ENCODE data around the gene IL6R. TPM values are rescaled to one million over a fixed set of nuclear protein-coding genes. Genes with fewer than 3 reads are reported as not detected.

The IL6R gene
- total RNA-seq = 4.9 and 12.6 TPM in 2 replicates

GRCh38 chr1:154404984-154405746 lies at the start of gene IL6R:
TSS of gene IL6R (plus strand) at chr1:154405343. CDS start at chr1:154405630, 287 bp downstream.

GRCh38 chr1:154502066-154502743 lies 97.1 kb downstream of the IL6R start, which contains the start of the genes SHE and TDRD10:
TSS of gene SHE (minus strand) at chr1:154502412. CDS start at chr1:154502026, 386 bp downstream.
TSS of gene TDRD10 (plus strand) at chr1:154502219. CDS start at chr1:154506904, 4,685 bp downstream.

Other genes with a start within 250 kb of the IL6R start
- 245 and 296 TPM in 2 replicates for gene TPM3, start 213.2 kb upstream of the IL6R start, total RNA-seq
- not detected in 2 replicates for gene CFAP141, start 199.0 kb upstream of the IL6R start, total RNA-seq
- 72.0 and 75.8 TPM in 2 replicates for gene UBAP2L, start 184.4 kb upstream of the IL6R start, total RNA-seq
- 64.9 and 69.5 TPM in 2 replicates for gene HAX1, start 132.7 kb upstream of the IL6R start, total RNA-seq
- gene AQP10, start 84.2 kb upstream of the IL6R start, total RNA-seq = 0.07 and 0.13 TPM in 2 replicates
- gene ATP8B2, start 79.8 kb upstream of the IL6R start, total RNA-seq = 195 and 234 TPM in 2 replicates
- not detected in 2 replicates for gene TDRD10, start 96.9 kb downstream of the IL6R start, total RNA-seq
- 0.07 TPM in 2 replicates for gene SHE, start 97.1 kb downstream of the IL6R start, total RNA-seq
- gene UBE2Q1, start 153.3 kb downstream of the IL6R start, total RNA-seq = 29.6 and 31.8 TPM in 2 replicates
- under 0.01 and 0.03 TPM in 2 replicates for gene CHRNB2, start 162.4 kb downstream of the IL6R start, total RNA-seq
- 97.7 and 101 TPM in 2 replicates for gene ADAR, start 202.8 kb downstream of the IL6R start, total RNA-seq